Ishikawa (cell line): Measurements from ENCODE around the gene IL31.

ENCODE experiments used
- CEBPB ChIP-seq: IDR thresholded peaks from 2 replicates; pipeline ENCODE4 v1.6.1; 2012
- CREB1 ChIP-seq: IDR thresholded peaks from 2 replicates; pipeline ENCODE4 v1.6.1; 2012; ENCODE audit warnings: low read depth
- EGR1 ChIP-seq: IDR thresholded peaks from 2 replicates; pipeline ENCODE4 v1.6.1; 2012
- EP300 ChIP-seq: IDR thresholded peaks from 2 replicates; pipeline ENCODE4 v1.6.1; 2012; ENCODE audit warnings: borderline replicate concordance
- FOXM1 ChIP-seq: IDR thresholded peaks from 2 replicates; pipeline ENCODE4 v1.6.1; 2012; ENCODE audit warnings: low read depth, borderline replicate concordance
- MAX ChIP-seq: IDR thresholded peaks from 2 replicates; pipeline ENCODE4 v1.6.1; 2012
- NFIC ChIP-seq: IDR thresholded peaks from 2 replicates; pipeline ENCODE4 v1.6.1; 2012
- RAD21 ChIP-seq: IDR thresholded peaks from 2 replicates; pipeline ENCODE4 v1.6.1; 2012; ENCODE audit warnings: low read depth
- REST ChIP-seq: IDR thresholded peaks from 2 replicates; pipeline ENCODE4 v1.6.1; 2012; ENCODE audit warnings: low read depth, mild to moderate bottlenecking
- TAF1 ChIP-seq: IDR thresholded peaks from 2 replicates; pipeline ENCODE4 v1.6.1; 2012; ENCODE audit warnings: low read depth, mild to moderate bottlenecking
- TCF12 ChIP-seq: IDR thresholded peaks from 2 replicates; pipeline ENCODE4 v1.6.1; 2012; ENCODE audit warnings: low read depth
- TEAD4 ChIP-seq: IDR thresholded peaks from 2 replicates; pipeline ENCODE4 v1.6.1; 2012
- USF1 ChIP-seq: IDR thresholded peaks from 2 replicates; pipeline ENCODE4 v1.6.1; 2012
- YY1 ChIP-seq: IDR thresholded peaks from 2 replicates; pipeline ENCODE4 v1.6.1; 2012; ENCODE audit warnings: low read depth
- ZBTB7A ChIP-seq: IDR thresholded peaks from 2 replicates; pipeline ENCODE4 v1.6.1; 2012; ENCODE audit warnings: low read depth

Gene IL31

GRCh38 chr12:122145505-122146330 is 28.3 kb downstream of the IL31 start:
- no peak for TF ChIP-seq EGR1
- TF ChIP-seq TAF1 = no peak
- no peak for TF ChIP-seq CEBPB
- TF ChIP-seq ZBTB7A = no peak
- no peak for TF ChIP-seq MAX
- no peak for TF ChIP-seq TCF12
- TF ChIP-seq REST = no peak
- no peak for TF ChIP-seq RAD21
- TF ChIP-seq CREB1 = no peak
- TF ChIP-seq TEAD4 = no peak
- no peak for TF ChIP-seq NFIC
- TF ChIP-seq YY1 = no peak
- TF ChIP-seq USF1 = no peak
- TF ChIP-seq FOXM1 = no peak
- TF ChIP-seq EP300 = no peak

- no peak for TF ChIP-seq MAX
- no peak for TF ChIP-seq TCF12
- TF ChIP-seq ZBTB7A = no peak
- no peak for TF ChIP-seq TAF1
- TF ChIP-seq EGR1 = no peak
- TF ChIP-seq EP300 = no peak
- no peak for TF ChIP-seq USF1
- no peak for TF ChIP-seq RAD21
- no peak for TF ChIP-seq TEAD4
- TF ChIP-seq REST = no peak
Measured at GRCh38 chr12:122144885-122145284, 29.1 kb downstream of the IL31 start.

- TF ChIP-seq TAF1 (no peak), EP300 (no peak), MAX (no peak), TCF12 (no peak), ZBTB7A (no peak), CREB1 (no peak), EGR1 (no peak)
Measured at GRCh38 chr12:122142857-122143256, 31.2 kb downstream of the IL31 start.

GRCh38 chr12:122141911-122142725 is 31.9 kb downstream of the IL31 start:
- no peak for TF ChIP-seq TCF12
- TF ChIP-seq TEAD4 = no peak
- no peak for TF ChIP-seq CREB1
- no peak for TF ChIP-seq YY1
- no peak for TF ChIP-seq EGR1
- TF ChIP-seq RAD21 = no peak
- TF ChIP-seq ZBTB7A = no peak
- no peak for TF ChIP-seq EP300
- no peak for TF ChIP-seq MAX
- TF ChIP-seq REST = no peak
- TF ChIP-seq CEBPB = no peak
- TF ChIP-seq TAF1 = no peak
